A549 (cell line): ENCODE measurements around the gene CXCL5. TPM values are rescaled to one million over a fixed set of nuclear protein-coding genes. Genes with fewer than 3 reads are reported as not detected.
A peak's percentile ranks its signal among the peaks of the same experiment; 100 is the strongest.

Experiments used
- ATAC-seq, 2 experiments: fragments of 200-7000 bp in 1 of 2; fragments of >200 bp in 1 of 2; cut with Nextera tagmentation in 1 of 2; cut with Tn5 transposase in 1 of 2; 3 replicates each; pipeline versions ENCODE4 v1.8.0 to v1.9.1; 2018 to 2020; ENCODE audit warnings: mild to moderate bottlenecking in 1 of 2, moderate library complexity in 1 of 2
- CTCF ChIA-PET: fragments of 300-600 bp; sonication (Branson Sonifier 250); formaldehyde crosslinking; extraction: SDS; loops from one replicate; lab custom pipeline; 2021; ENCODE audit warnings: antibody characterized with exemption, inconsistent platforms; lab: Yijun Ruan, JAX
- POLR2A ChIA-PET: fragments of 350-600 bp; formaldehyde crosslinking; extraction: SDS; loops from one replicate; lab custom pipeline; 2021; ENCODE audit warnings: antibody characterized with exemption, inconsistent platforms; lab: Yijun Ruan, JAX
- DNase-seq, 2 experiments: peaks; one replicate each; pipeline versions ENCODE4 v3.0.0 to v3.0.0-alpha.2; 2011 to 2016; ENCODE audit warnings: low read depth in 1 of 2, low spot score in 1 of 2
- FAIRE-seq: peaks from 2 replicates; lab custom pipeline; 2011; peaks lifted over from hg19 to GRCh38; lab: Jason Lieb, UNC
- H3K27ac ChIP-seq, 2 experiments: fragments of >200 bp; sonication (Bioruptor Twin); formaldehyde crosslinking; 3 replicates each; pipeline ENCODE4 v1.5.1; 2016 to 2017
- H3K4me1 ChIP-seq: fragments of >200 bp; sonication (Bioruptor Twin); formaldehyde crosslinking; 3 replicates; pipeline ENCODE4 v1.6.1; 2016
- H3K4me2 ChIP-seq: fragments of >200 bp; sonication (Bioruptor Twin); formaldehyde crosslinking; 3 replicates; pipeline ENCODE4 v1.6.1; 2016
- H3K4me3 ChIP-seq: fragments of >200 bp; sonication (Bioruptor Twin); formaldehyde crosslinking; 3 replicates; pipeline ENCODE4 v1.5.1; 2016
- H3K9me3 ChIP-seq: fragments of >200 bp; sonication (Bioruptor Twin); formaldehyde crosslinking; 3 replicates; pipeline ENCODE4 v1.6.1; 2016
- BHLHE40 ChIP-seq: IDR thresholded peaks from 2 replicates; pipeline ENCODE4 v1.6.1; 2012; ENCODE audit warnings: low read depth, low read length, inconsistent platforms
- CBX8 ChIP-seq: fragments of 200-600 bp; sonication (generic); IDR thresholded peaks from 2 replicates; pipeline ENCODE4 v1.6.1; 2016
- CTCF ChIP-seq: fragments of >200 bp; sonication (Bioruptor Twin); formaldehyde crosslinking; IDR thresholded peaks from 3 replicates; pipeline ENCODE4 v1.5.1; 2016
- EHF ChIP-seq: fragments of 250-450 bp; sonication (Bioruptor Pico); IDR thresholded peaks from 2 replicates; pipeline ENCODE4 v1.5.0; 2020; ENCODE audit warnings: mild to moderate bottlenecking
- EP300 ChIP-seq, 2 experiments: fragments of >200 bp; sonication (Bioruptor Twin); formaldehyde crosslinking; IDR thresholded peaks; 2 replicates in 1 of 2; 3 replicates in 1 of 2; pipeline ENCODE4 v1.6.1; 2016 to 2017
- FOSL2 ChIP-seq, 2 experiments: fragments of 450-650 bp in 1 of 2; fragments of >200 bp in 1 of 2; sonication (Bioruptor Twin) in 1 of 2; formaldehyde crosslinking; IDR thresholded peaks; 2 replicates each; pipeline versions ENCODE4 v1.5.0 to v1.6.1; 2016 to 2020; ENCODE audit warnings: mild to moderate bottlenecking in 1 of 2, moderate library complexity in 1 of 2
- HDAC2 ChIP-seq: fragments of 200-600 bp; sonication (generic); IDR thresholded peaks from 2 replicates; pipeline ENCODE4 v1.6.1; 2016
- HEYL ChIP-seq: fragments of 250-450 bp; sonication (Bioruptor Pico); IDR thresholded peaks from 2 replicates; pipeline ENCODE4 v1.8.0; 2021; ENCODE audit warnings: mild to moderate bottlenecking, moderate library complexity
- HOXA7 ChIP-seq: fragments of 250-450 bp; sonication (Bioruptor Pico); IDR thresholded peaks from 2 replicates; pipeline ENCODE4 v1.5.0; 2020; ENCODE audit warnings: mild to moderate bottlenecking, moderate library complexity
- JUN ChIP-seq, 2 experiments: fragments of >200 bp; sonication (Bioruptor Twin); formaldehyde crosslinking; IDR thresholded peaks; 2 replicates in 1 of 2; 3 replicates in 1 of 2; pipeline ENCODE4 v1.6.1; 2016 to 2017
- KDM5A ChIP-seq: fragments of 200-600 bp; sonication (generic); IDR thresholded peaks from 2 replicates; pipeline ENCODE4 v1.6.1; 2016; ENCODE audit warnings: antibody characterized with exemption, mild to moderate bottlenecking
- NPAS2 ChIP-seq: fragments of 250-450 bp; sonication (Bioruptor Pico); IDR thresholded peaks from 2 replicates; pipeline ENCODE4 v1.8.0; 2022; ENCODE audit warnings: mild to moderate bottlenecking, moderate library complexity, borderline replicate concordance
- RAD21 ChIP-seq, 2 experiments: fragments of >200 bp in 1 of 2; sonication (Bioruptor Twin) in 1 of 2; formaldehyde crosslinking in 1 of 2; IDR thresholded peaks in 1 of 2; conservative IDR thresholded peaks in 1 of 2; 2 replicates in 1 of 2; 3 replicates in 1 of 2; pipeline ENCODE4 v1.6.1; 2012 to 2018; ENCODE audit warnings: inconsistent platforms in 1 of 2
- RARB ChIP-seq: fragments of 250-450 bp; sonication (Bioruptor Pico); IDR thresholded peaks from 2 replicates; pipeline ENCODE4 v1.8.0; 2021; ENCODE audit warnings: mild to moderate bottlenecking, moderate library complexity
- REST ChIP-seq: fragments of 200-600 bp; sonication (generic); IDR thresholded peaks from 2 replicates; pipeline ENCODE4 v1.6.1; 2016; ENCODE audit warnings: antibody characterized with exemption, mild to moderate bottlenecking, moderate library complexity
- SMC3 ChIP-seq: fragments of >200 bp; sonication (Bioruptor Twin); formaldehyde crosslinking; IDR thresholded peaks from 3 replicates; pipeline ENCODE4 v1.6.1; 2018; ENCODE audit warnings: inconsistent platforms
- TFCP2L1 ChIP-seq: fragments of 250-450 bp; sonication (Bioruptor Pico); IDR thresholded peaks from 2 replicates; pipeline ENCODE4 v1.5.0; 2021; ENCODE audit warnings: mild to moderate bottlenecking
- TP53 ChIP-seq: fragments of 250-450 bp; sonication (Bioruptor Pico); IDR thresholded peaks from 2 replicates; pipeline ENCODE4 v1.5.0; 2021; ENCODE audit warnings: mild to moderate bottlenecking, moderate library complexity
- ZNF302 ChIP-seq: fragments of 250-450 bp; sonication (Bioruptor Pico); IDR thresholded peaks from 2 replicates; pipeline ENCODE4 v1.9.0; 2021; ENCODE audit warnings: inconsistent platforms, mild to moderate bottlenecking, moderate library complexity
- WGBS: methylation state at CpG from one replicate; pipeline ENCODE4 v1.1.6; 2017; ENCODE audit errors: missing lambda C conversion rate; 5-methylcytosine and 5-hydroxymethylcytosine counted together
- polyA plus RNA-seq, 4 experiments: library from polyadenylated mRNA; depleted of rRNA in 3 of 4; stranded (reverse); fragments of >200 nt; fragmentation: RNase III in 1 of 4; extraction: RNeasy Plus Mini Kit Qiagen cat#74134 plus additional on column Dnase treatment in 1 of 4; gene quantifications; 2 replicates in 3 of 4; 3 replicates in 1 of 4; pipeline ENCODE4 v1.2.3, GENCODE V29; 2011 to 2017

The CXCL5 gene
- polyA plus RNA-seq, 2 of the 4 experiments (the other 2 are of a cell fraction), result 127 to 195 TPM

DNA sequence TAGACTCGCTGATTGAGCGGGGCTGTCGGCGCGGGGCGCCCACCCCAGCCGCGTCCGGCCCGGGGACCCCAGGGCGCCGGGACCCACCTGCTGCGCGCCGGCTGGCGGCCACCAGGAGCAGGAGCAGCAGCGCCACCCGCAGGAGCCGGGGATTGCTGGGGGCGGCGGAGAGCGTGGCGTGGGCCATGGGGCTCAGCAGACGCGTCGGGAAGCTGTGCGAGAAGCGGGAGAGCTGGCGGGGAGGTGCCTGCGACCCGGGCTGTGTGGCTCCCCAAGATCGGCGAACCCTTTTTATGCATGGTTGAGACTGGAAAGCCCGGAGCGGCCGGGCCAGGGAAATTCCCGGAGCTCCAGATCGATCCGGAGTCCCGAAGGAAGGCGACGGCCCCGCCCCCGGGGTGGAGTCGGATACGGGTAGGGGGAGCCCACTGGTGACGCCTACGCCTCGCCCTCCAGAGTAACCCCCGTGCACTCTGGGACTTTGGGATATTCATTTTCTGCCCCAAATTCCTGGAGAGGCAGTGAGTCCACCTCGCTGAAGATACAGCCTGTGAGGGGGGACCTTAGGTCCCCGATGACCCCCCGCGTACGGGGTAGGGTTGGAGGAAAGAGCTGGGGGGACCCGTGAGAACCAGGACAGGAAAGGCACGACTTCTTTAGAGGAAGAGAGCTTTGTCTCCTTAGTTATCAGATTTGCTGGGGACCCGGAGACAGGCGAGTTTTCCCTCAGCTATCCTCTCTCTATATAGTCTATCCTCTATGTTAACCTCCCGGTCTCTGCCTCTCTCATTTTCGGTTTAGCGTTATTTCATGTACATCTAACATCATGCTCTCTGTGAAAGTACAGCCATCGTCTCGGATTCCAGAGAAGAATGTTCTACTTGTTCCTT is 40.2 kb upstream of the CXCL5 start, which contains the start of gene CXCL3:
CXCL3 (minus strand) TSS at position 265 of the 890 bp plus-strand sequence; CDS start at position 187, 78 bp downstream.
- ATAC-seq (peak; percentile 93 to 95), FAIRE-seq (no peak), DNase-seq (peak; percentile 46 to 72)
- Histone ChIP-seq H3K4me2 (peak within 1 kb of the TSS; percentile 97), H3K9me3 (no peaks in the 10 kb centered on the region), H3K27ac (peak within 1 kb of the TSS; percentile 95), H3K4me1 (peaks cover 40% of the 10 kb centered on the region), H3K4me3 (peak within 1 kb of the TSS; percentile 92)
- POLR2A ChIA-PET, result interaction anchor here (0.7 to 3.7 kb wide), 9 partner anchors 18 to 170 kb away, joined by 3 to 34 read pairs (median 8); partner anchors contain the start of genes CXCL1, CXCL2 and CXCL5
- TF ChIP-seq ZNF302 (CRISPR knock-in tag) (no peak), RARB (no peak), KDM5A (peak; percentile 54; the same call in 1 of the 2 replicates), CTCF (peak; percentile 50; the same call in 2 of the 3 replicates), JUN (IDR thresholded peaks at IDR 0.05) (peak; percentile 7 to 33; a peak in 1 of 5 replicates), CBX8 (no peak), RAD21 (conservative IDR thresholded peaks at IDR 0.05 in 1 of 2, IDR thresholded peaks at IDR 0.05 in 1 of 2) (peak in 1 of 2 experiments; percentile 63; a peak in 3 of 5 replicates), EP300 (IDR thresholded peaks at IDR 0.05) (no peak), SMC3 (peak; percentile 57; the same call in 1 of the 3 replicates), HEYL (CRISPR knock-in tag) (no peak)
- 2% methylated on average over 13 of the region's 64 CpGs for WGBS
- CTCF ChIA-PET, result interaction anchor here (0.6 to 4.2 kb wide), 31 partner anchors 8 to 373 kb away, joined by 3 to 23 read pairs (median 4); partner anchors contain the start of genes CXCL2, CXCL5 and PPBP

DNA sequence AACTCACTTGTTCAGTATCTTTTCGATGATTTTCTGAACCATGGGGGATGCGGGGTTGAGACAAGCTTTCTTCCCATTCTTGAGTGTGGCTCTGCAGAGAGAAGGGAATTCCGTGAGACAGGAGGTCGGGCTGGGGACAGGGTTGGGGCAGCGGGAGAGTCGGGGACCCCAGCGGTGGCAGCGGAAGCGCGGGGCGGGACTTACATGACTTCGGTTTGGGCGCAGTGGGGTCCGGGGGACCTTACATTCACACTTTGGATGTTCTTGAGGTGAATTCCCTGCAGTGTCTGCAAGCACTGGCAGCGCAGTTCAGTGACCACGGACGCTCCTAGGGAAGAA is 39.6 kb upstream of the CXCL5 start:
- no peak for DNase-seq
- Histone ChIP-seq H3K4me1 (peaks cover 46% of the 10 kb centered on the region), H3K4me2 (peak overlapping the region; percentile 97), H3K27ac (peak overlapping the region; percentile 95), H3K4me3 (peak overlapping the region; percentile 92), H3K9me3 (no peaks in the 10 kb centered on the region)
- TF ChIP-seq SMC3, result no peak; the same call in 2 of the 3 replicates
- no peak for TF ChIP-seq FOSL2 (IDR thresholded peaks at IDR 0.05)
- no peak for TF ChIP-seq FOSL2 (CRISPR knock-in tag; IDR thresholded peaks at IDR 0.05)
- TF ChIP-seq RARB, result no peak
- no peak for TF ChIP-seq NPAS2 (CRISPR knock-in tag)
- TF ChIP-seq HOXA7 (CRISPR knock-in tag), result no peak
- no peak for TF ChIP-seq REST
- TF ChIP-seq TP53, result no peak
- no peak for TF ChIP-seq TFCP2L1
- TF ChIP-seq HDAC2, result no peak
- no peak for TF ChIP-seq EHF (CRISPR knock-in tag)
- TF ChIP-seq BHLHE40, result no peak
- no peak; a peak in 2 of 6 replicates for ATAC-seq
- no peak for FAIRE-seq
- ChIA-PET POLR2A (interaction anchor here (1.1 to 3.7 kb wide), 7 partner anchors 18 to 169 kb away, joined by 3 to 34 read pairs (median 8); partner anchors contain the start of genes CXCL1, CXCL2 and CXCL5), CTCF (interaction anchor here (0.7 to 4.2 kb wide), 26 partner anchors 8 to 637 kb away, joined by 3 to 23 read pairs (median 4); partner anchors contain the start of gene CXCL5)
- 0% methylated on average over 13 of the region's 17 CpGs for WGBS
